ENCODE results near the gene SLC51A. TPM values are rescaled to one million over a fixed set of nuclear protein-coding genes. Genes with fewer than 3 reads are reported as not detected.

SLC51A gene
- total RNA-seq, 6 donors from 2014 or later: 0.89 to 3.2 (median 1.1) TPM

- Histone ChIP-seq H3K4me3 (no peak overlapping the region), H3K4me1 (peaks cover 0 to 5% (median 3%) of the 10 kb centered on the region in 4 donors), H3K9me3 (no peaks in the 10 kb centered on the region), H3K36me3 (no peaks in the 10 kb centered on the region), H3K27ac (peak overlapping the region in 1 of 4 donors; percentile 45), H3K27me3 (no peaks in the 10 kb centered on the region)
- WGBS, 2 donors: 60 to 63% methylated on average over 25 to 31 of the region's 31 CpGs
- DNase-seq (no peak), ATAC-seq (ENCODE audit: low FRiP score in 2 of 2) (peak in 1 of 2 donors; percentile 9)
- TF ChIP-seq EP300 (IDR thresholded peaks at IDR 0.05) (no peak), CTCF (IDR thresholded peaks at IDR 0.05) (no peak), POLR2A (IDR thresholded peaks at IDR 0.05) (no peak), POLR2AphosphoS5 (IDR thresholded peaks at IDR 0.05) (no peak)
Observed at GRCh38 chr3:196186651-196187573, 29.4 kb upstream of the SLC51A start.

- no peak for ATAC-seq (ENCODE audit: low FRiP score in 2 of 2)
- Histone ChIP-seq H3K36me3 (no peaks in the 10 kb centered on the region), H3K27me3 (no peaks in the 10 kb centered on the region), H3K4me1 (peaks cover 18 to 28% (median 22%) of the 10 kb centered on the region in 4 donors), H3K27ac (no peak overlapping the region), H3K4me3 (no peak overlapping the region), H3K9me3 (no peaks in the 10 kb centered on the region)
- 84 to 92% methylated on average over 15 to 16 of the region's 16 CpGs for WGBS, 2 donors
- no peak for TF ChIP-seq CTCF (IDR thresholded peaks at IDR 0.05)
- no peak for TF ChIP-seq EP300 (IDR thresholded peaks at IDR 0.05)
- TF ChIP-seq POLR2AphosphoS5 (IDR thresholded peaks at IDR 0.05): no peak
- no peak for TF ChIP-seq POLR2A (IDR thresholded peaks at IDR 0.05)
- no peak for DNase-seq
Observed at GRCh38 chr3:196189566-196190347, 26.6 kb upstream of the SLC51A start.

DNA sequence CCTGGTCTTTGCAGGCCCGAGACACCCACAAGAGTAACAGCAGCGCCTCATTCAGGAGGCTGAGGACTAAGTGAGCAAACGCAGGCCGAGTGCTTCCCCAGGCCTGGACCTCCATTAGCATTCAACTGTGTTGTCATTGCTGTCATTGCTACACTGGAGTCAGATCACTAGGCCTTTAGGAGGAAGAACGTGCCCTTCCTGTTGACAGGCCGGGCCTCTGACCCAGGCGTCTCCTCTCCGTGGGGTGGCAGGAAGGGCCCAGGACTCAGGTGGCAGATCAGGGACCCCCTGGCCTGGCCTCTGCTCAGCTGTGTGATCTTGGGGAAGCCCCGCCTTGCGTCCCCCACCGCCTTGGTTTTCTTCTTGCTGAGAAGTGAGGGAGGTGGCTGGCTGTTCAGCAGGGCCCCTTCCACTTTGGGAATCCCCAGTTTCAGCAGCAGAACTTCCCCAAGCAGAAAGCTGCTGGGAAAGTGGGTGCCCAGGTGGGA lies 24.3 kb upstream of the SLC51A start:
- WGBS, 2 donors: 43 to 54% methylated on average over 10 to 11 of the region's 11 CpGs
- ATAC-seq (ENCODE audit: low FRiP score in 2 of 2) (peak in 1 of 2 donors; percentile 53), DNase-seq (peak in 1 of 2 donors; percentile 69)
- Histone ChIP-seq H3K27ac (peak overlapping the region; percentile 77 to 89 (median 82)), H3K9me3 (no peaks in the 10 kb centered on the region), H3K4me3 (no peak overlapping the region), H3K27me3 (no peaks in the 10 kb centered on the region), H3K4me1 (peaks cover 18 to 28% (median 22%) of the 10 kb centered on the region in 4 donors), H3K36me3 (no peaks in the 10 kb centered on the region)
- TF ChIP-seq POLR2A (IDR thresholded peaks at IDR 0.05): peak in 1 of 4 donors; percentile 59
- TF ChIP-seq CTCF (IDR thresholded peaks at IDR 0.05): peak in 1 of 6 experiments; percentile 31
- no peak for TF ChIP-seq EP300 (IDR thresholded peaks at IDR 0.05)
- TF ChIP-seq POLR2AphosphoS5 (IDR thresholded peaks at IDR 0.05): peak in 1 of 2 donors; percentile 37

DNA sequence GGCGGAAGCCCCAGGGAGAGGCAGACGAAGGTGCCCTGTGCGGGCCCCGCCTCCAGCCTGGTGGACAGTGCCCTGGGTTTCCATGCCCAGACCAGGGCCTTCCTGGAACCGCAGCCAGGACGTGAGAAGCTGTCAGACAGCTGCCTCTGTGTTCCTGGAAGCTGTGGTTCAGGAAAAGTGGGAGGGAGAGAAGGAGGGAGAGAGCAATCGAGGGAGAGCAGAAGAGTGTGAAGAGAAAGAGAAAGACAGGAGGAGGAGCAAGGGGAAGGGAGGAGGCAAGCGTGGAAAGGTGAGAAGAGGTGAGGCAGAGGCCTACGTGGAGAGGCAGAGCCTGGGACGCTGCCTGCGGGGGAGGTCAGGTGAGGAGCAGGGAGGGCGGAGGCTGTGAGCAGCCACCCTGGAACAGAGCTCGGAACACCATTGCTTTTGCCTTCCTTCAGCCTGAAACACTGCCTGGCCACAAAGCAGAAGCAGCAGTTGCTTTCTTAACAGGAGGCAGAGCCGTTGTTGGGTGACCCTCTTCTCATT lies 23.7 kb upstream of the SLC51A start:
- Histone ChIP-seq H3K27me3 (no peaks in the 10 kb centered on the region), H3K36me3 (no peaks in the 10 kb centered on the region), H3K4me1 (peaks cover 18 to 28% (median 22%) of the 10 kb centered on the region in 4 donors), H3K9me3 (no peaks in the 10 kb centered on the region), H3K4me3 (no peak overlapping the region), H3K27ac (peak overlapping the region; percentile 77 to 89 (median 82))
- DNase-seq (peak in 1 of 2 donors; percentile 43), ATAC-seq (ENCODE audit: low FRiP score in 2 of 2) (peak in 1 of 2 donors; percentile 35)
- 48 to 54% methylated on average over 14 of the region's 14 CpGs for WGBS, 2 donors
- no peak for TF ChIP-seq CTCF (IDR thresholded peaks at IDR 0.05)
- no peak for TF ChIP-seq POLR2AphosphoS5 (IDR thresholded peaks at IDR 0.05)
- TF ChIP-seq POLR2A (IDR thresholded peaks at IDR 0.05): no peak
- no peak for TF ChIP-seq EP300 (IDR thresholded peaks at IDR 0.05)
